ENCODE measurements around the gene BRINP2.

DNA sequence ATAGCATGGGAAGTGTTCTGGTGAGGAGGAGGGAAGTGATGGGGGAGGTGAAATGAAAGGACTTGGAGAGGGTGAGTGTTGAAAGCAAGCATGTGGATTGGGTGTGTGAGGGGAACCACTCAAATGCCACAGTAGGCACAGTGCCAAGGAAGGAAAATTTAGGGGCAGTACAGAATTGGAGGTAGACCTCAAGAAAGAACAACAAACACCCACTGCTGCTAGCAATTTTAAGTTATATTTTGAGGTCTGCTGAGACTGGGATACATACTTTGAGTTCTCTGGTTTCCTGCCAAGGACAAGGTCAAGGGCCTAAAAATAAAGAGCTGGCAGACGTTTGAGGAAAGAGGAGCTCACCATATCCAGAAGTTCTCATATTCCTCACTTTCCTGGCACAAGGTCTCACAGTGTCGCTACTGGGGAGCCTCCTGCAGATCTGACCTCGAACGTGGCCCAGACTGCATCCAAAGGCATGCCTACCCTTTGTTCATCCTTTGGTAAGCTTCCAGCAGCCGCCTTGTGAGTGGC is 104.0 kb downstream of the BRINP2 start:
- TF ChIP-seq EGR1 (IDR thresholded peaks at IDR 0.05) (no peak), MAX (IDR thresholded peaks at IDR 0.05) (no peak), CREB1 (IDR thresholded peaks at IDR 0.05; ENCODE audit: low read depth) (no peak), EP300 (IDR thresholded peaks at IDR 0.05; ENCODE audit: borderline replicate concordance) (no peak), RAD21 (IDR thresholded peaks at IDR 0.05; ENCODE audit: low read depth) (no peak), TAF1 (IDR thresholded peaks at IDR 0.05; ENCODE audit: low read depth) (no peak), FOXM1 (IDR thresholded peaks at IDR 0.05; ENCODE audit: borderline replicate concordance, low read depth) (no peak)
